Right kidney (tissue), 1 donor: ENCODE data around the gene CDKN2B-AS1.

Experiments
- DNase-seq: peaks from one replicate; pipeline ENCODE4 v3.0.0-alpha.2; 2016

The CDKN2B-AS1 gene

GRCh38 chr9:22088053-22088716 lies 93.6 kb downstream of the CDKN2B-AS1 start:
- no peak for DNase-seq

GRCh38 chr9:22088717-22089061 lies 94.1 kb downstream of the CDKN2B-AS1 start:
- no peak for DNase-seq

- no peak for DNase-seq
Observed at GRCh38 chr9:22097707-22098106, 103.1 kb downstream of the CDKN2B-AS1 start.

GRCh38 chr9:22098643-22099332 lies 104.2 kb downstream of the CDKN2B-AS1 start:
- DNase-seq, result no peak

- DNase-seq, result no peak
Observed at GRCh38 chr9:22100626-22101025, 106.0 kb downstream of the CDKN2B-AS1 start.

- DNase-seq, result no peak
Observed at GRCh38 chr9:22102146-22103053, 107.8 kb downstream of the CDKN2B-AS1 start.

- no peak for DNase-seq
Observed at GRCh38 chr9:22103685-22104575, 109.3 kb downstream of the CDKN2B-AS1 start.

GRCh38 chr9:22105005-22105722 lies 110.6 kb downstream of the CDKN2B-AS1 start:
- DNase-seq, result no peak

GRCh38 chr9:22107202-22108045 lies 112.8 kb downstream of the CDKN2B-AS1 start:
- DNase-seq, result no peak

- no peak for DNase-seq
Observed at GRCh38 chr9:22108581-22109370, 114.2 kb downstream of the CDKN2B-AS1 start.

- no peak for DNase-seq
Observed at GRCh38 chr9:22111176-22111953, 116.8 kb downstream of the CDKN2B-AS1 start.

GRCh38 chr9:22111954-22112247 lies 117.3 kb downstream of the CDKN2B-AS1 start:
- DNase-seq, result no peak

GRCh38 chr9:22112870-22113821 lies 118.6 kb downstream of the CDKN2B-AS1 start:
- no peak for DNase-seq

GRCh38 chr9:22114956-22115355 lies 120.4 kb downstream of the CDKN2B-AS1 start:
- DNase-seq, result no peak

- no peak for DNase-seq
Observed at GRCh38 chr9:22116758-22117157, 122.2 kb downstream of the CDKN2B-AS1 start.

- DNase-seq, result peak; percentile 7
Observed at GRCh38 chr9:22117511-22118384, 123.2 kb downstream of the CDKN2B-AS1 start.
